Testis (tissue), 2 donors: ENCODE measurements around the gene SUPT3H.

Source experiments
- CTCF ChIP-seq, 3 experiments: fragments of 450-650 bp in 2 of 3; fragments of 200-600 bp in 1 of 3; sonication (generic) in 1 of 3; IDR thresholded peaks; one replicate each; pipeline ENCODE4 v1.5.1; 2016 to 2019; ENCODE audit warnings: antibody characterized with exemption in 3 of 3, mild to moderate bottlenecking in 2 of 3, moderate library complexity in 1 of 3
- POLR2A ChIP-seq: fragments of 450-650 bp; IDR thresholded peaks from one replicate; pipeline ENCODE4 v1.6.1; 2017; ENCODE audit warnings: antibody characterized with exemption, mild to moderate bottlenecking, moderate library complexity

DNA sequence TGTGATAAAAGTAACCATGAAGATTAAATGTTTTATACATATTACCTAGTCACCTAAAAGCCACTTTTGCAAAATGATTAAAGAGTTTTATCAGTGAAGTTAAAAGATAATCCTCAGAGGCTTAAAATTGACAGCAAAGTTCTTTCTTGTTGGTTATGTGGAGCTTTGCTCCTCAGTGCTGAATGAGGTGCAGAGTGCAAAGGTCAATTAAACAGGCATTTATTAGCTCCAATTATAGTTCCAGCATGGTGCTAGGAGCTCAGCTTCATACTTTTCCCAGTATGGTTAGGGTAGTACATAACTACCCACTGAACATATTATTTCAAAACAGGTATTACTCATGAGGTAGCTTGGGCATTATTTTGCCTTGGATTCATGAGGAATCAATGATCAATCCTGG lies 463.6 kb downstream of the SUPT3H start:
- TF ChIP-seq CTCF (IDR thresholded peaks at IDR 0.05) (no peak), POLR2A (no peak)
